Naive thymus-derived CD8-positive, alpha-beta T cell (primary cell): ENCODE data around the gene FAM107B. TPM values are rescaled to one million over a fixed set of nuclear protein-coding genes. Genes with fewer than 3 reads are reported as not detected.
A peak's percentile ranks its signal among the peaks of the same experiment; 100 is the strongest.
"Not testable (repeated sequence)": the region's sequence is repeated elsewhere in the genome, so short reads cannot be mapped to it uniquely, and the experiment has no call there.

Experiments
- ATAC-seq, 2 donors: fragments of 150-1000 bp; cut with Tn5 transposase in 1 of 2; sonication (Bioruptor Pico), chemical (Tn5 transposase) in 1 of 2; 1 replicate in 1 of 2; 2 replicates in 1 of 2; pipeline ENCODE4 v1.10.0; 2021; ENCODE audit warnings: mild to moderate bottlenecking in 2 of 2, moderate library complexity in 2 of 2
- POLR2A ChIA-PET: fragments of 350-600 bp; sonication (Branson Sonifier 250); formaldehyde crosslinking; loops from one replicate; lab custom pipeline; 2021; ENCODE audit warnings: antibody characterized with exemption; lab: Charles Lee
- DNase-seq, 10 donors: peaks; one replicate each; pipeline versions ENCODE4 v3.0.0 to v3.0.0-alpha.2; 2020 to 2022
- H3K27ac Mint-ChIP-seq, 10 donors: one replicate each; pipeline ENCODE4 v1.8.0; 2020 to 2022; ENCODE audit warnings: mild to moderate bottlenecking in 10 of 10, mixed read lengths in 10 of 10, moderate library complexity in 4 of 10, inconsistent platforms in 1 of 10
- H3K27me3 Mint-ChIP-seq, 5 donors: one replicate each; pipeline ENCODE4 v1.8.0; 2021 to 2022; ENCODE audit warnings: mixed read lengths in 5 of 5
- H3K36me3 Mint-ChIP-seq, 3 donors: one replicate each; pipeline ENCODE4 v1.8.0; 2020 to 2022; ENCODE audit warnings: mixed read lengths in 3 of 3, mild to moderate bottlenecking in 2 of 3, inconsistent platforms in 1 of 3
- H3K4me1 Mint-ChIP-seq, 4 donors: one replicate each; pipeline ENCODE4 v1.8.0; 2021 to 2022; ENCODE audit warnings: mixed read lengths in 4 of 4
- H3K4me3 Mint-ChIP-seq, 10 donors: one replicate each; pipeline ENCODE4 v1.8.0; 2020 to 2022; ENCODE audit warnings: mild to moderate bottlenecking in 10 of 10, mixed read lengths in 10 of 10, moderate library complexity in 6 of 10, inconsistent platforms in 1 of 10
- H3K9me3 Mint-ChIP-seq, 9 donors: one replicate each; pipeline ENCODE4 v1.8.0; 2020 to 2022; ENCODE audit warnings: mixed read lengths in 9 of 9, mild to moderate bottlenecking in 3 of 9, inconsistent platforms in 1 of 9, moderate library complexity in 1 of 9
- polyA plus RNA-seq, 3 donors: library from polyadenylated mRNA; unstranded; fragments of 300-500 nt; fragmentation: Illumina TruSeq; gene quantifications; one replicate each; pipeline ENCODE4 v1.2.3, GENCODE V29; 2021
- total RNA-seq, 8 experiments: library from RNA in 2 of 8; stranded (reverse) in 2 of 8; gene quantifications; one replicate each; pipeline ENCODE4 v1.2.3 and lab custom pipeline; 2021 to 2026

The FAM107B gene
- total and polyA plus RNA-seq, 5 experiments from 2014 or later = 250 to 319 (median 260) TPM

GRCh38 chr10:14665865-14666857 lies 108.5 kb downstream of the FAM107B start:
- peaks cover 0 to 63% (median 15%) of the 10 kb centered on the region in 4 donors for H3K4me1 Mint-ChIP-seq
- no peaks in the 10 kb centered on the region for H3K27me3 Mint-ChIP-seq
- H3K4me3 Mint-ChIP-seq = no peak overlapping the region
- H3K9me3 Mint-ChIP-seq = peaks cover 2 to 12% (median 8%) of the 10 kb centered on the region in 9 donors
- peak overlapping the region in 3 of 10 donors; percentile 6 to 74 (median 39) for H3K27ac Mint-ChIP-seq
- H3K36me3 Mint-ChIP-seq = peaks cover 0 to 13% (median 6%) of the 10 kb centered on the region in 3 donors
- DNase-seq (no peak), ATAC-seq (no peak)
- POLR2A ChIA-PET = no interaction called here

DNA sequence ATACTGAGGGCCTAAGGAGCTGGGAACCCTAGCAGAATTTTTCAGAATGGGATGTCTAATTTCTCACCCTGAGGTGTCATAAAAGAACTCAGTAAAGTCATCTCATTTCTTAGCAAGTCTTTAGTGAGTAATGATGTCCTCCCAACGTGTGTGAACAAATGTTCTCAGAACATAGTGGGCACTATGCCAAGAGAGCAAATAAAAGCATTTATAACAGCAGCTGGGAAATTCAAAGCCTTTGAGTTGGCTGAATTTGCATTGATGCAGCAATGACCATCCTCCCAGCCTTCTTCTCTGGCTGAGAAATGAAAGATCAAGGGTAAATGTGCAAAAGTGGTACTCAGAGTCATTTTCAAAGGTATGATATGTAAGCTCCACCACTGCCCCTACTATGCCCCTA lies 109.4 kb downstream of the FAM107B start:
- H3K4me3 Mint-ChIP-seq = no peak overlapping the region
- H3K4me1 Mint-ChIP-seq = peaks cover 5 to 65% (median 23%) of the 10 kb centered on the region in 4 donors
- DNase-seq (no peak), ATAC-seq (no peak)
- peaks cover 0 to 13% (median 6%) of the 10 kb centered on the region in 3 donors for H3K36me3 Mint-ChIP-seq
- peaks cover 2 to 12% (median 8%) of the 10 kb centered on the region in 9 donors for H3K9me3 Mint-ChIP-seq
- POLR2A ChIA-PET = interaction anchor here (0.5 kb wide), 1 partner anchor 21 kb away, joined by 4 read pairs; no protein-coding TSS in a partner anchor
- H3K27me3 Mint-ChIP-seq = no peaks in the 10 kb centered on the region
- peak overlapping the region in 1 of 10 donors; percentile 6 for H3K27ac Mint-ChIP-seq

GRCh38 chr10:14664345-14664744 lies 110.4 kb downstream of the FAM107B start:
- no peaks in the 10 kb centered on the region for H3K27me3 Mint-ChIP-seq
- ATAC-seq (no peak), DNase-seq (no peak)
- H3K4me1 Mint-ChIP-seq = peaks cover 8 to 67% (median 31%) of the 10 kb centered on the region in 4 donors
- H3K27ac Mint-ChIP-seq = peak overlapping the region in 1 of 10 donors; percentile 41
- POLR2A ChIA-PET = no interaction called here
- no peak overlapping the region for H3K4me3 Mint-ChIP-seq
- H3K9me3 Mint-ChIP-seq = peaks cover 2 to 12% (median 8%) of the 10 kb centered on the region in 9 donors
- peaks cover 0 to 13% (median 6%) of the 10 kb centered on the region in 3 donors for H3K36me3 Mint-ChIP-seq

DNA sequence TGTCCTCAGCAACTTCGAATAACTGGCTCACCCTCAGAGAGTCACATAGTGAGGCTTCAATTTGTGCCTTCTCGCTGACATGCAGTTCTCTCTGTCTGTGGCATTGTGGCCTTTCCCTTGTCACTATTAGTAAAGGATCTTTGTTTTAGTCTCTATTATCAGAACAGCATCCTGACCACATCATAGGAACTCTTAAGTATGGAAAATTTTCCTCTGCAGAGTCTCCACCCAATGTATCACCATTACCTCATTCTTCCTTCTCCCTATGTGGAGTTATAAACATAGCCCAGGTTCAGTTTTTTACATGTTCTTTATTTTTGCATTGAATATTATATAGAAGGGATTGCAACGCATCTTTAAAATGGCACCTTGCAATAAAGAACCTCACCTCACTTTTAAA lies 112.9 kb downstream of the FAM107B start:
- peaks cover 0 to 13% (median 6%) of the 10 kb centered on the region in 3 donors for H3K36me3 Mint-ChIP-seq
- peak overlapping the region in 1 of 10 donors; percentile 1 for H3K4me3 Mint-ChIP-seq
- no peak for ATAC-seq
- no peaks in the 10 kb centered on the region for H3K27me3 Mint-ChIP-seq
- no peak for DNase-seq
- H3K4me1 Mint-ChIP-seq = peaks cover 14 to 83% (median 49%) of the 10 kb centered on the region in 4 donors
- peak overlapping the region in 4 of 10 donors; percentile 17 to 89 (median 20) for H3K27ac Mint-ChIP-seq
- POLR2A ChIA-PET = no interaction called here
- H3K9me3 Mint-ChIP-seq = peaks cover 2 to 15% (median 8%) of the 10 kb centered on the region in 9 donors

DNA sequence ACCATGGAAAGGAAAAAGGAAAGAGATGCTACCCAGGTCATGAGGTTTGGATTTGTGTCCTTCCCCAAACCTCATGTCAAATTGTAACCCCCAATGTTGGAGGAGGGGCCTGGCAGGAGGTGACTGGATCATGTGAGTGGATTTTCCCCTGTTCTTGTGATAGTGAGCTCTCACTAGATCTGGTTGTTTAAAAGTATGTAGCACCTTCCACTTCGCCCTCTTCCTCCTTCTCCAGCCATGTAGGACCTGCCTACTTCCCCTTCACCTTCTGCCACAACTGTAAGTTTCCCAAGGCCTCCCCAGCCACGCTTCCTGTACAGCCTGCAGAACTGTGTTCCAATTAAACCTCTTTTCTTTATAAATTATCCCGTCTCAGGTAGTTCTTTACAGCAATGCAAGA lies 113.9 kb downstream of the FAM107B start:
- DNase-seq (no peak), ATAC-seq (no peak)
- peak overlapping the region in 5 of 10 donors; percentile 24 to 98 (median 89) for H3K27ac Mint-ChIP-seq
- POLR2A ChIA-PET = no interaction called here
- H3K4me3 Mint-ChIP-seq = peak overlapping the region in 3 of 10 donors; percentile 13 to 68 (median 46)
- H3K36me3 Mint-ChIP-seq = peaks cover 0 to 3% (median 2%) of the 10 kb centered on the region in 3 donors
- H3K27me3 Mint-ChIP-seq = no peaks in the 10 kb centered on the region
- H3K4me1 Mint-ChIP-seq = peaks cover 14 to 89% (median 53%) of the 10 kb centered on the region in 4 donors
- peaks cover 0 to 6% (median 2%) of the 10 kb centered on the region in 9 donors for H3K9me3 Mint-ChIP-seq

DNA sequence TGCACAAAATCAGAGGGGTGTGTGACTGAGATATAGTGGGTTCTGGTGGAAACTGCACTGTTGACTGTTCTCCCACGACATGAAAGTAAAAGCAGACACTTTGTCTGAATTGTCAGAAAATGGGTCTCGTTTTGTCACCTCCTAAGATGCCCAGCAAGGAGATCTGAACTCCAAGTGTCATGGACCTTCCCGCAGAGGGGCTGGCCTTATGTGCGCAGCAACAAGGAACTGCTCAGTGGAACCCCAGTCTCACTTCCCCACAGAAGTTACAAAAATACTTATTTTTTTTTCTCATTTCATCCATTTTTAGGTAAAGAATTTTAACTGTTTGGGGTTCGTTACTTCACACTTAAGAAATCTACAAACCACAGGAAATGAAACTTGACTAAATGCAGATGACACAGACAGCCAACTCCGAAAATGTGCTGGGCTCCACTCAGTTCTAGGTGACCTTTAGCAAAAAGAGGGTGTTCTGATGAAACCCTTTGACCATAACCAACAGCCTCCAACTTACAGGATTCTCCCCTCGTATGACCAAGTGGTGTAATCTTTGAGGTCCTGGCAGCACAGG lies 115.0 kb downstream of the FAM107B start:
- H3K4me1 Mint-ChIP-seq = peaks cover 16 to 88% (median 58%) of the 10 kb centered on the region in 4 donors
- DNase-seq = peak in 5 of 10 donors; percentile 5 to 81 (median 43)
- peak overlapping the region in 9 of 10 donors; percentile 19 to 98 (median 89) for H3K27ac Mint-ChIP-seq
- no peaks in the 10 kb centered on the region for H3K27me3 Mint-ChIP-seq
- H3K4me3 Mint-ChIP-seq = peak overlapping the region; percentile 37 to 80 (median 65)
- peak; percentile 63 to 87 for ATAC-seq
- peaks cover 0 to 3% (median 0%) of the 10 kb centered on the region in 9 donors for H3K9me3 Mint-ChIP-seq
- no peaks in the 10 kb centered on the region for H3K36me3 Mint-ChIP-seq
- POLR2A ChIA-PET = interaction anchor here (1.3 to 1.5 kb wide), 3 partner anchors 11 to 59 kb away, joined by 4 to 6 read pairs (median 4); no protein-coding TSS in a partner anchor

GRCh38 chr10:14659137-14659536 lies 115.6 kb downstream of the FAM107B start:
- Mint-ChIP-seq H3K27ac (peak overlapping the region in 8 of 10 donors; percentile 71 to 98 (median 90)), H3K4me1 (peaks cover 16 to 91% (median 60%) of the 10 kb centered on the region in 4 donors), H3K4me3 (peak overlapping the region in 9 of 10 donors; percentile 37 to 80 (median 65))
- not testable (repeated sequence) for H3K36me3 Mint-ChIP-seq, H3K9me3 Mint-ChIP-seq, DNase-seq, H3K27me3 Mint-ChIP-seq
- POLR2A ChIA-PET = interaction anchor here (0.7 to 1.5 kb wide), 4 partner anchors 11 to 59 kb away, joined by 3 to 6 read pairs (median 4); no protein-coding TSS in a partner anchor
- peak in 1 of 2 donors; percentile 37 for ATAC-seq

DNA sequence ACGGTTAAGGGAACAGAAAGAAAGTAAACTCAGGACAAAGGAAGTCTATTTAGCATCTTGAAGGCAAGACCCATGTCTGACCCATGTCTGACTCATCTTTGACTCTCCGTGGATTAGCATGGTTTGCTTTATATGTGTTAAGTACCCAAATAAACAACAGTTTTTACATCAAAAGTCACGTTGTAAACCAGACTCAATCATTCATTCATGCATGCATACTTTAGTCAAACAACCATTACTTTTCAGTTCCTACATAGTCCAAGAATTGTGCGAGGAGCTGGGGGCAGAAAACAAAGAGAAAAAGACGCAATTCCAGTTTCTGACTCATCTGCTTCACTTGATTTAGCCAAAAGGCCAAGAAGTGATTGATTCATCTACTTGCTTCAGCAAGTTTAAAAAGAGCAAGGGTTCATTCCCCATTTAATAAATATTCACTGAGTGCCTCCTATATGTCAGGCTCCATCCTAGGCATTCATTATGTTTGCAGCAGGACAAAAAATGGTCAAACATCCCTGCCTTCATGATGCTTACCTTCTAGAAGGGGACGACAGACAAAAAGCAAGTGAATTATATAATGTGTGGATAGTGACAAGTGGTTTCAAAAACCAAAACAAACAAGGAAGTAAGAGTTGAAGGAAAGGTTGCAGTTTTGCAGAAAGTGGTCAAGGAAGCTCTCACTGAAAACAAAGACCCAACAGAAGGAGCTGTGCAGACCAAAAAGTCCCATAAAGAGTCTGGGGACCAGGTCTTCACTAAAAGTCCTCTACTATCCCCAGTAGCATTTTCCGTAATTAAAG lies 116.2 kb downstream of the FAM107B start:
- Mint-ChIP-seq H3K4me3 (peak overlapping the region in 9 of 10 donors; percentile 6 to 74 (median 43)), H3K27ac (peak overlapping the region in 8 of 10 donors; percentile 23 to 98 (median 90)), H3K27me3 (no peaks in the 10 kb centered on the region), H3K9me3 (peaks cover 0 to 3% (median 0%) of the 10 kb centered on the region in 9 donors), H3K36me3 (no peaks in the 10 kb centered on the region), H3K4me1 (peaks cover 19 to 93% (median 65%) of the 10 kb centered on the region in 4 donors)
- DNase-seq = no peak
- POLR2A ChIA-PET = interaction anchor here (0.7 to 1.5 kb wide), 4 partner anchors 10 to 58 kb away, joined by 3 to 6 read pairs (median 4); no protein-coding TSS in a partner anchor
- ATAC-seq = no peak

DNA sequence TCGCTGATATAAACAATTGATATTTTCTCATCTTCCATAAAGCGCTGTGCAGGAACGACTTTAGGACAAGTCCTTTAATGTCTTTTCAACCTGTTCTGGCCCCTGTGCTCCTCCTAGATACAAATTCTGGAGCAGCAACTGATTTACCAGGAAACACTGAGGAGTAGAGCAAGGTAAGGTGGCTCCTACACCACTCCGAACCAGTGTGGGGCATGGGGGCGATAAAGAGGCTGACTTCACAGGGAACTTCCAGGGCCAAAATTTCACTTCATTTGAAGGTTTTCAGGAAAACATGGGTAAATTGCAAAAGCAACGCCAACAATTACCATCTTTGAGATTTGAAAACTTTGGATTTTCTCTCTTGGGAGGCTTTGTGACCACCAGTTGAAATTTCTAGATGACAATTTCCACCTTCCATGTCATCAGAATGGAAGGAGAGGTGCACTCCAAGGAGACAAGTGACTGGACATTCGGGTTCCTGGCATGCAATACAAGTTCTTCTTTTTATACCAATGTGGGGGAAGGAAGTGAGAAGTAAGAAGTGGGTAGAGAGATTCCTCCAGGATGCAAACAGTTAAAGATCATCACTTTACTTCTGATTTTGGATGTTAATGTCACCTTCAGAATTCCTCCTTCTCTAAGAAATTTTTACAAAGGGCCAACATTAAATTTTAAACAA lies 118.5 kb downstream of the FAM107B start:
- H3K4me1 Mint-ChIP-seq = peaks cover 22 to 96% (median 70%) of the 10 kb centered on the region in 4 donors
- no peaks in the 10 kb centered on the region for H3K36me3 Mint-ChIP-seq
- peaks cover 0 to 3% (median 0%) of the 10 kb centered on the region in 9 donors for H3K9me3 Mint-ChIP-seq
- no peak for ATAC-seq
- peak overlapping the region in 5 of 10 donors; percentile 57 to 89 (median 80) for H3K27ac Mint-ChIP-seq
- POLR2A ChIA-PET = interaction anchor here (1.0 to 1.1 kb wide), 2 partner anchors 16 to 40 kb away, joined by 4 to 5 read pairs; no protein-coding TSS in a partner anchor
- H3K4me3 Mint-ChIP-seq = peak overlapping the region in 1 of 10 donors; percentile 33
- DNase-seq = no peak
- no peaks in the 10 kb centered on the region for H3K27me3 Mint-ChIP-seq

GRCh38 chr10:14654821-14655382 lies 119.8 kb downstream of the FAM107B start:
- Mint-ChIP-seq H3K27ac (peak overlapping the region in 5 of 10 donors; percentile 12 to 95 (median 72)), H3K4me3 (peak overlapping the region in 2 of 10 donors; percentile 33 to 50), H3K27me3 (no peaks in the 10 kb centered on the region), H3K4me1 (peaks cover 17 to 94% (median 58%) of the 10 kb centered on the region in 4 donors), H3K9me3 (peaks cover 0 to 3% (median 0%) of the 10 kb centered on the region in 9 donors), H3K36me3 (no peaks in the 10 kb centered on the region)
- DNase-seq (no peak), ATAC-seq (no peak)
- POLR2A ChIA-PET = interaction anchor here (0.5 to 1.1 kb wide), 6 partner anchors 15 to 182 kb away, joined by 3 to 5 read pairs (median 4); no protein-coding TSS in a partner anchor
